Measurements from ENCODE around the gene RPL7L1. TPM values are rescaled to one million over a fixed set of nuclear protein-coding genes. Genes with fewer than 3 reads are reported as not detected.
"Not testable (repeated sequence)": the region's sequence is repeated elsewhere in the genome, so short reads cannot be mapped to it uniquely, and the experiment has no call there.

The RPL7L1 gene
- total RNA-seq, 1 donor from 2014 or later, result 80.2 TPM

GRCh38 chr6:42877695-42878094 is 1.7 kb upstream of the RPL7L1 start:
- no peaks in the 10 kb centered on the region for H3K36me3 Mint-ChIP-seq (ENCODE audit: unreplicated experiment)
- no peak overlapping the region for H3K4me3 Mint-ChIP-seq (ENCODE audit: unreplicated experiment)
- H3K4me1 Mint-ChIP-seq (ENCODE audit: low read depth, unreplicated experiment), result no peaks in the 10 kb centered on the region
- TF ChIP-seq CTCF (IDR thresholded peaks at IDR 0.05; ENCODE audit: partially characterized antibody, unreplicated experiment), result no peak
- peaks cover 5% of the 10 kb centered on the region for H3K9me3 Mint-ChIP-seq (ENCODE audit: unreplicated experiment)
- DNase-seq, result no peak
- no peak overlapping the region for H3K27ac Mint-ChIP-seq (ENCODE audit: unreplicated experiment)
- H3K27me3 Mint-ChIP-seq (ENCODE audit: unreplicated experiment), result peaks cover 9% of the 10 kb centered on the region

- peak overlapping the region; percentile 100 for H3K27ac Mint-ChIP-seq (ENCODE audit: unreplicated experiment)
- H3K4me3 Mint-ChIP-seq (ENCODE audit: unreplicated experiment), result peak overlapping the region; percentile 100
- not testable (repeated sequence) for H3K27me3 Mint-ChIP-seq (ENCODE audit: unreplicated experiment); DNase-seq; H3K4me1 Mint-ChIP-seq (ENCODE audit: low read depth, unreplicated experiment); H3K9me3 Mint-ChIP-seq (ENCODE audit: unreplicated experiment); H3K36me3 Mint-ChIP-seq (ENCODE audit: unreplicated experiment)
These were observed 913 bp downstream of the RPL7L1 start for GRCh38 chr6:42880240-42880817.

- H3K36me3 Mint-ChIP-seq (ENCODE audit: unreplicated experiment); H3K4me1 Mint-ChIP-seq (ENCODE audit: low read depth, unreplicated experiment); H3K9me3 Mint-ChIP-seq (ENCODE audit: unreplicated experiment); DNase-seq; H3K27me3 Mint-ChIP-seq (ENCODE audit: unreplicated experiment): not testable (repeated sequence)
- Mint-ChIP-seq H3K4me3 (ENCODE audit: unreplicated experiment) (peak overlapping the region; percentile 100), H3K27ac (ENCODE audit: unreplicated experiment) (peak overlapping the region; percentile 100)
These were observed 1.5 kb downstream of the RPL7L1 start for GRCh38 chr6:42880871-42881270.

- DNase-seq, result no peak
- Mint-ChIP-seq H3K27ac (ENCODE audit: unreplicated experiment) (no peak overlapping the region), H3K27me3 (ENCODE audit: unreplicated experiment) (peaks cover 3% of the 10 kb centered on the region), H3K36me3 (ENCODE audit: unreplicated experiment) (peaks cover 5% of the 10 kb centered on the region), H3K4me1 (ENCODE audit: low read depth, unreplicated experiment) (peaks cover 4% of the 10 kb centered on the region), H3K4me3 (ENCODE audit: unreplicated experiment) (no peak overlapping the region), H3K9me3 (ENCODE audit: unreplicated experiment) (no peaks in the 10 kb centered on the region)
- TF ChIP-seq CTCF (IDR thresholded peaks at IDR 0.05; ENCODE audit: partially characterized antibody, unreplicated experiment), result no peak
These were observed 6.3 kb downstream of the RPL7L1 start for GRCh38 chr6:42885702-42886101.

DNA sequence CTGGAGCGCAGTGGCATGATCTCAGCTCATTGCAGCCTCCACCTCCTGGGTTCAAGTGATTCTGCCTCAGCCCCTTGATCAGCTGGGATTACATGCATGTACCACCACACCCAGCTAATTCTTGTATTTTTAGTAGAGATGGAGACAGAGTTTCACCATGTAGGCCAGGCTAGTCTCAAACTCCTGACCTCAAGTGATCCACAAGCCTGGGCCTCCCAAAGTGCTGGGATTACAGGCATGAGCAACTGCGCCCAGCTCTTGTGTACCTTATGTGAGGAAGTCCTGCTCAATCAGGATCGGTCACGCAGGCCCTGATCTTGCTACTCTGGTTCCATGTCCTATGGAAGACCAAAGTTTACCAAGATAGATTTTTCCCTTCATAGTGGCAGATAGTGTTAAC is 8.8 kb downstream of the RPL7L1 start:
- H3K27me3 Mint-ChIP-seq (ENCODE audit: unreplicated experiment); H3K36me3 Mint-ChIP-seq (ENCODE audit: unreplicated experiment); H3K27ac Mint-ChIP-seq (ENCODE audit: unreplicated experiment); H3K4me1 Mint-ChIP-seq (ENCODE audit: low read depth, unreplicated experiment); H3K4me3 Mint-ChIP-seq (ENCODE audit: unreplicated experiment); H3K9me3 Mint-ChIP-seq (ENCODE audit: unreplicated experiment); DNase-seq: not testable (repeated sequence)

GRCh38 chr6:42889815-42890214 is 10.4 kb downstream of the RPL7L1 start:
- Mint-ChIP-seq H3K36me3 (ENCODE audit: unreplicated experiment) (no peaks in the 10 kb centered on the region), H3K9me3 (ENCODE audit: unreplicated experiment) (no peaks in the 10 kb centered on the region), H3K4me1 (ENCODE audit: low read depth, unreplicated experiment) (peaks cover 4% of the 10 kb centered on the region), H3K4me3 (ENCODE audit: unreplicated experiment) (peak overlapping the region; percentile 88), H3K27ac (ENCODE audit: unreplicated experiment) (peak overlapping the region; percentile 92), H3K27me3 (ENCODE audit: unreplicated experiment) (peaks cover 3% of the 10 kb centered on the region)
- no peak for DNase-seq
- TF ChIP-seq CTCF (IDR thresholded peaks at IDR 0.05; ENCODE audit: partially characterized antibody, unreplicated experiment), result no peak

Data from glutamatergic neuron (in vitro differentiated cells).